HG02678 (cell line): ENCODE data around the gene FYB2.

Experiments
- ATAC-seq: cut with Tn5 transposase; IDR thresholded peaks from one replicate; pipeline ENCODE4 v1.9.1; 2021; ENCODE audit warnings: mild to moderate bottlenecking, moderate library complexity; ENCODE audit not compliant: unreplicated experiment

The FYB2 gene

DNA sequence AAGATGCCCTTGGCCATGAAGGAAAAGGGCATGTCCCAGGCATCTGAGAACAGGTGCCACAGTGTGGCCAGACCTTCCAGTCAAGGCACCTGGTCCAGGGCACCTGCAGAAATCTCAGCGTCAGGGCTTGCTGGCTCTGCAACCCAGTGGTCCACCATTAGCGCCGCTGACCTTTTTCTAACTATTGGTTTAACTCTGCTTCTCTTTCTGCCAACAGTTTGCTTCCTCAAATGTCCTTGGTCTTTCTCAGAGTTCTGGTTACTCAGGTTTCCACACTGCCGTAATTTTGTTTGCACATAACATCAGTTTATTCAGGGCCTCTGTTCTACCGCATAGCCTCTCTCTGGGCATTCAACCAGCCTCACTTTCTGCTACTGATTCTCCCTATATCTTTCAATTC, 16.5 kb upstream of the FYB2 start:
- ATAC-seq: no peak

DNA sequence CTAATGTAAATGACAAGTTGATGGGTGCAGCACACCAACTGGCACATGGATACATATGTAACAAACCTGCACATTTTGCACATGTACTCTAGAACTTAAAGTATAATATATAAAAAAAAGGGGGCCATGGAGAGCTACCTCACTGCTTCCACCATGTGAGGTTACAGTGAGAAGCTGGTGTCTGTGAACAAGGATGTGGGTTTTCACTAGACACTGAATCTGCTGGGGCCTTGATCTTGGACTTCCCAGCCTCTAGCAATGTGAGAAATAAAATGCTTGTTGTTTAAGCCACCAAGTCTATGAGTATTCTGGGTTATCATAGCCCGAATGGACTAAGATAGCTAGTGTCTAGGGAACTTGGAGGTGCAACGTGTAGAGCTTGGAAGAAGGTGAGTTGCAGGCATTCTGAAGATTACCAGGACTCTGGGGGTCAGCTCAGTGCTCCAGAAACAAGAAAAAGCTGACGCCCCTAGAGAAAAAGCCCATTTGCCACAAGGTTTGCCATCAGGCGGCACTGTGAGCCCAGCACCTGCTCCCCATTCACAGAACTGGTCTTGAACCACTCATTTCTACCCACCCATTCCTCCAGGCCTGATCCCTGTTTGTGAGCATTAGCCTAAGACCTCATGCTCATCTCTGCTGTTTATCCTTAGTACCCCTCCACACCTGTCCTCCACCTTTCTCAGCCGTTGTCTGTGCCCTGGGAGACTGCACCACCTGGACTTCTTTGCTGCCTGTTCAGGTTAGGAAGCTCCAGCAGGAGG, 15.1 kb upstream of the FYB2 start:
- ATAC-seq: no peak

DNA sequence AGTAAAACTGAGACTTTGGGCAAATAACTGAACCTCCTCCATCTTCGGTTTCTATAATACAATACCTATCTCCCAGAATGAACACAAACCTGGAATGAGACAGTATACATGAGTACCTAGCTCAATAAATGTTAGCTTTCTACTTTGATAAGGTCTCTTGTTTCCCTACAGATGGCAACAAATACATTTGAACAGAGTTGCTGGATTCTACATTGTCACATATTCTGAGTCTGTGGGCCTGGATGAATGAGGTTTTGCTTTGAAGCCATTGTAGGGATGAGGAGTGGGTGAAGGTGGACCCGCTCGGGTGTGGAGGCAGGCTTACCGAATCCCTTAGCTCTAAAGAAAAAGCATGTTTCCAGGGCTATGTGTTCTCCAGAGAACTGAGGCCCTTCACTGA, 13.9 kb upstream of the FYB2 start:
- ATAC-seq: no peak

DNA sequence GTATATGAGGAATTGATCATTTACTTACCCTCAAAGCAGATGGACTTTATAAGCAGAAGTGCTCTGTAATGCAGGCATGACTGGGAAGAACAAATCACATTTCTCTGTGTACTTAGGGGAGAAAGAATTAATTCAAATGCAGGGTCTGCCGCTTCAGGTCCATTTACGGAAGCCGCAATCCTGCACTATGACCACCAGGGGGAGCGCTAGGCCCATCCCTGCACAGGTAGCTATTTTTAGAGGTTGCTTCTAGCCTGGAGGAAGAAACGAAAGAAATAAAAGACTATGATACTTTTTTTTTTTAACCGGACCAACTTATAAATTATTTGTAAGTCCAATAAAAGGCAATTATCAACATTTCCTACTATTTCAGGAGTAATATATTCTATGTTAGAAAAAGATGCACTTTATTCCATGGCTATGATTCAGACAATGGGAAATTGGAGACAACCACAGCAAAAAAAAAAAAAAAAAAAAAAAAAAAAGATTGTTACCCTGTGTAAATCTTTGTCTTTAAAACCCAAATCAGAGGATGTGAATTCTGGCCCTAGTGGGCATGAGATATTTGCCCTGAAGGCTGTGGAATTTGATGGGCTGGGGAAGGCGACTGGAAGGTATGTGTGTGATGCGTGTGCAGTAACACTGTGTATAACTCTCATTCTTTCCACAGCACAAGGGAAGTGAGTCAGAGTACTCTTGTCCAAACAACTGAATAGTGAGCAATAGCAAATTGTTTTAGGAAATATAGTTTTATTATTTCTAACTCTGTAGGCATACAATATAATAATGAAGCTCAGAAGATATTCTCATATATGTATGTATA, 12.9 kb upstream of the FYB2 start:
- peak; percentile 78 for ATAC-seq

DNA sequence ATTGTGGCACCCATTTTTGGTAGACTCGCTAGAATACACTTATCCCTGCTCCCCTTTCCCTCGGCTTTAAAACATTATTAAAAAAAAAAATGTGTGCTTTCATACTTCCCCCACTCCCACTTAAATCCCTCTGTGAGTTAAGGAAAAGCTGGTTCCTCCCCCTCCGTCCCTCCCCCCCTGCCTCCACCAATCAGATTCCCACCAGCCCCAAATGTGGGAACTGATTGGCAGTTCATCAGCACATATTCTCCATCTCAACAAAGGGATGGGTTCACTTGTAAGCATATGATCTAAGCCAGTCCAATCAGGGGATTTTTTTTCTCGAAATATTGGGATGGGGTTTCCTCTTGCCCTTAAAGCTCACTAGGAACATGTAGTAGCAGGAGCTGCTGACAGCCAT, 10.8 kb upstream of the FYB2 start:
- no peak for ATAC-seq

DNA sequence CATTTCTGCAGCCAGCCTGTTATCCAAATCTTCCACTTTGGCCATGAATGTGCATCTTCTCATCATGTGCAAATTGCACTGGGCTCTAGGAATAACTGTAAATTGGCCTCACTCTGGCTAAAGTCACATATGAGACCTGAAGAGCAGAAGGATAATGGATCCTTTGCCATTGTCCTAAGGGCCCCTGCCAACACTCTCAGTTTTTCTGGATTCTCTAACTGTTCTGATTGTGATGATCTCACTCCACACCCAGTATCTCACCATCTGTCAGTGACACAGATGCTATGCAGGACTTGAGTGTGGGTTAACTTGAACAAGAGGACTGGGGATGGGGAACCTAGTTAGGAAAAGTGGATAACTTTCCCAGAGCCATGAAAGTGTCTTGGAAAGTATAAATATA, 8.5 kb upstream of the FYB2 start:
- ATAC-seq: no peak

DNA sequence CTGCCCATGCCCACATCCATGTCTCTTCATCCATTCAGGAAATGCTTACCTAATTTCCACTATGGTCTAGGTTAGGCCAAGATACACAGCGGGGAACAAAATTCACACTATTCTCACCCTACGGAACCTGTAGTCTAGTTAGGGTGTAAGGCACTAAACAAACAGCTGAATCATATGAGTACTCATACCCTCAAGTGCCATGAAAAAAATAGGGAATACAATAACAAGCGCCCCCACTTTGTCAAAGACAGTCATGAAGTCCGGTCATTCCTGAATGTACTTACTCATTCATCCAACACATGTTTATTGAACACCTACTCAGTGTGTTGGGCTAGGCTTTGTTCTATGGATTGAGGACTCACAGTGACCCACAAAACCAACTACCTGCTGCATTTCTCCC, 6.2 kb upstream of the FYB2 start:
- no peak for ATAC-seq

DNA sequence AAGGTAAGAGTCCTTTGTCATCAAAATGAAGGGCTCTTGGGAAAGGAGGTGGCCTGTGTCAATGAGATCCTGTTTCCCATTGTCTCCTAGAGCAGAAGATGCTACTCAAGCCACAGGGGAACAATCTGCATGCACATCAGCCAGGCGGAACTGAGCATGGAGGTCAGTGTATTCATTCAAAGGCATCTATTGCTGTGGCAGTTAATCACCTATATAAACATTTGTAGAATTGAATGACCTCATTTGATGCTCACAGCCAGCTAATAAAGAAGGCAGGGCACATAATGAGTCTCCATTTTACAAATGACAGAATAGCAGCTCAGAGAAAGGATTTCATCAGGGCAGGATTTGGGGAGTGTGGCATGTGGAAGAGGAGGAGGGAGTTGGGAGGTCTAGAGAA, 5.7 kb upstream of the FYB2 start:
- ATAC-seq: no peak

DNA sequence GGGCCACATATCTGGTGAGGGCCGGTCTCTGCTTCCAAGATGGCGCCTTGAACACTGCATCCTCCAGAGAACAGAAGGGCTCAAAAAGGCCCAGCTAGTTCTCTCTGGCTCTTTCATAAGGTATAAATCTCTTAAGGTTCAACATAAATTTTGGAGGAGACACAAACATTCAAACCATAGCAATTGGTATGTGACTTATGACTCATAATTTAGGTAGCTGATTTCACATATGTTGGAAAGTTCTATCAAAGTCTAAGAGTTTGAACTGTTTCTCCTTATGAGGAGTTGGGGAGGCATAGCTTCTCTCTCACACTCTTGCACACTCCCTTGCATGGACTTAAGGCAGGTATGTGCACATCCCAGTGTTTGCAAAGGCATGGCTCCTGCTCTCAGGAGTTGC, 5.1 kb upstream of the FYB2 start:
- no peak for ATAC-seq

DNA sequence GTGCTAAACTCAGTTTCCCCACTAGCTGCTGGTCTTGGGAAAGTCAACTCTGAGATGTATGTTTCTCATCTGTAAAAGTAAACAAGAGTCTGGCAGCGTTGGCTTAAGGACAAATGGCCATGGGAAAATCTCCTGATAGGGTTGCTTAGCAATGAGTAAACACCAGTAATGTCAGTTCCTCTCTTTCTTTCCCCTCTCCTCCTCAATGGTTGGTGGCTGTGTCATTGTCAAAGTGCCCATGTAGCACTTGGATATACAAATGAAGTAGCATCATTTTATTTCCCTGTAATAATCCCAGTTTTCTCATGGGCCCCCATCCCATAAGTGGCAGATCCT, 2.2 kb upstream of the FYB2 start:
- no peak for ATAC-seq

DNA sequence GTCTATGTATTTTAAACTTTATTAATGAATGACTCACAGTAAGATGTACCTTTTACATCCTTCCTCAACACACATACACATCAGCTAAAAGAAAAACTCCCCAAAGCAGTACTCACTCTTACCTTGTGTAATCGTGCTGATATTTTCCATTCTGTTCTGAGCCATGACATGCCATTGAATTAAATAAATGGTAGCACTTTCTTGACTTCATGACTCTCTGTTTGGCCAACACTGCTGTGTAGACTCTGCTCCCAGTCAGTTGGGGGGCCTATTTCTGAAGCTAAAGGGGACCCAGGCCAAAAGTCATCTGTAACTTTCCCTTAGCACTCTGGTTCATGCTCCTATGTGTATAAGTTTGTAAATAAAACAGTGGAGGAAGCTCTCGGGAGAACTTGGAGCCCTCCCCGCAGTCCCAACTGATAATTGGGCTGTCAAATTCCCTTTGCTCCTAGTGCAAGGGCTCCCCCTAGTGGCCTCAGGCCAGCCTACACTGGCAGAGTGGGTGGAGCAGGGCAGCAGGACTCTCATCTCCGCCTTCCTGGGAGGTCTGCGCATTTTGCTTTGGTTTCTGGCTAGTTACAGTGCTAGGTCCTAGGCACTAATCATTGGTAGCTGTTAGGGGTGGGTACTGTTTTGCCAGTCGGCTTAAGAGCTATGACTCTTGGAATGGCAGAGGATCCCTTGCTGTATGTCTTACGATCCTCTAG, 1.7 kb upstream of the FYB2 start:
- ATAC-seq: peak; percentile 76

DNA sequence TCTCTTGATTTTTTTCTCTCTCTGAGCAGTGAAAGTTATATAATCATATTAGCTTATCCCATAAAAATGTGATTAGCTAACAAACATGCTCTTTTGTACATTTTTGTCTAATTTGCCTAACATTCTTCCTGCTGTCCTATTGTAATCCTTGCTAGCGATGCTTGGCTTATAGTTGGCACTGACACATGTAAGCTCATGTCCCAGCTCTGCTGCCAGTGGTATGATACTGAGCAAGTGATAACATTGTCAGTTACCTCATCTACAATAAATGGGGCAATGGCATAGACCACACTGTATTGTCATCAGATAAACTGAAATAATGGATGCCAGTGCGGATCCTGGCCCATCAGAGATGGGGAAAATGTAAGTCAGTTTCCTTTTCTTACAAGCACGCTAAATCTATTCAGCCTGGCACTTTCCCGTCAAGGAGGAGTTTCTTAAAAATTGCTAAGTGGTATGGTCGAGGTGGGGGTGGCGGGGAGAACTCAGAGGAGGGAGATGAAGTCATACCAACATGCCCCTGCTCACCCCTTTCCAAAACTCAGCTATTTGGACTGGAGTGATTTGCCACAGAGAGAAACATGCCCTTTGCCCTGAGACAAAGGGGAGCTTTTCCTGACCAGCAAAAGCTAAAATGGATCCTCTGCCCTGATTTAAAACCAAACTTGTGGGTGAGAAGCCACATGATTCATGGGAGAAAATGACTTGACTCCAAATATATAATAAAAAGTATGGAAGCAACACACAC, 1.3 kb downstream of the FYB2 start:
- ATAC-seq: no peak

DNA sequence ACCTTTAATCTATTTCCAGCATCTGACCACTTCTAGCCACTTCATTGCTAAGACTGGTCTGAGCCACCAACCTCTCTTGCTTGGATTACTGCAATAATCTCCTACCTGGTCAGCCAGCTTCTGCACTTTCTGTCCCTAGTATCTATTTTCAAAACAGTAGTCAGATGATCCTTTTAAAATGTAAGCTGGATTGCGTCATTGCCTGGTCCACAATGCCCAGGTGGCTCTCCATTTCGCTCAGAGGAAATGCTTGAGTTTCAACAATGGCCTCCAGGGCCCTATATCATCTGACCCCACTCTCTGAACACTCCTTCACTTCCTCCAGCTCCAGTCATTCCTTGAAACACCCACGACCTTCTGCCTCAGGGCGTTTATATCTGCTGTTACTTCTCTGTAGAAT, 2.3 kb downstream of the FYB2 start:
- ATAC-seq: peak; percentile 64

DNA sequence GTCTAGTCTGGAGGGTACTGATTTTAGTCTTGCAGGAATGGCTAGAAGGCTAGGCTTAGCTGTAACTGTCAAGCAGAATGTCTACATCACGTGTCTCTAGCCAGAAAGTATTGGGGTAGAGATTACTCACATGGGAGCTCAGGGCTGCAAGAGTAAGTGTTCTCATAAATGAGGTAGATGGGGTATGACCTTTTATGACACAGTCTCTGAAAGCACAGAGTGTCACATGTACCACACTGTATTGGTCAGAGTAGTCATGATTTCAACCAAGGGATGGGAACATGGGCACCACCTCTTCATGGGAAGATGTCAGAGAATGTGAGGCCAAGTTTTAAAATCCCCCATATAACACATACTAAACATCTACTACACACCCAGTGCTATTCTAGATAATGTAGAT, 2.9 kb downstream of the FYB2 start:
- no peak for ATAC-seq

DNA sequence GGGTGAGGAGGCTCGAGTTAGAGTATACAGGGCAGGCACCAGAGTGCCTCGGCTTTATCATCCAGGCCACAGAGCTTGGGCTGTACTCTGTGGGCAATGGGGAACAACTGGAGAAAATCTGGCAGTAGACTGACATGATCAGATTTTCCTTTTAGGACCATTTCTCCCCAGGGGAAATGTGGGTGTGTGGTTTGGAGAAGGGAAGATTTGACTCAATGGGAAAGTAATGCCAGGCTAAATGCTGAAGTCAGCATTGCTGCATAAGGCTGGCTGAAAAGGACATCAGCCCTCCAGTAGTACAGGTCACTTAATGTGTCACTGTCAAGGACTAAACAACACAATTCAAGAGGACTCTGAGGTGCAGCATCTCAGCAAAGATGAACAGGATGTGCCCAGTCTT, 5.0 kb downstream of the FYB2 start:
- ATAC-seq: no peak

DNA sequence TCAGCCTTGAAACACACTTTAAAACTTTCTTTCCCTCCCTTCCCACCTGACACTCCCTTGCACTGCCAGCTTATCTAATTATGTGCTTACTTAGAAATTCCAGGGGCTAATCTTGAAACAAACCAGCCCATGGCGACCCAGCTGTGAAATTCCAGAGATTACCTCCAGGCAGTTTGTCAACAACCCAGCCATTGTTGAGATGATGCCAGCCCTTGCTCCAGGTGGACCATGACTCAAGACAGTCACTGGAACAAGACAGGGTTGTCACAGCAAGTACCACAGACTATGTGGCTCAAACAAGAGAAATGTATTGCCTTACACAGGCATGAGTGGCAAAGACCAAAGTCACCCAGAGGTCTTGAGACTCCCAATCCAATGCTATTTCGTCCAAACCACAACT, 7.9 kb downstream of the FYB2 start:
- no peak for ATAC-seq

DNA sequence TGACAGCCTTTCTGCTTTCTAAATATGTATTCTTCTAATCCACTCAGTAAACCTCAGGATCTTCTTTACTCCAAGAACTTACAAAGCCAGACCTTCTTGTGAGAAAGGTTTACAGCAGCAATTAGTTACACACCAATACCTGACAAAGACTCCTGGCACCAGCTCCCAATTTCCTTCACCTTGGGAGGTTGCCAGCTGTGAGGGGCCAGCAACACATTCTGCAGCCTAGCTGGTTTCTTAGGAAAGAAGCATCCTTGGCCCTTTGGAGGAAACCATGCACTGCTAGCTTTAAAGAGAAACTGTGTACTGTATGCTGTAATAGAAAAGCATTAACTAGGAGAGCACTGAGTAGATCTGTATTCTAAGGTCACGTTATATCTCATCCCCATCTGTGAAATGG, 10.8 kb downstream of the FYB2 start:
- no peak for ATAC-seq

DNA sequence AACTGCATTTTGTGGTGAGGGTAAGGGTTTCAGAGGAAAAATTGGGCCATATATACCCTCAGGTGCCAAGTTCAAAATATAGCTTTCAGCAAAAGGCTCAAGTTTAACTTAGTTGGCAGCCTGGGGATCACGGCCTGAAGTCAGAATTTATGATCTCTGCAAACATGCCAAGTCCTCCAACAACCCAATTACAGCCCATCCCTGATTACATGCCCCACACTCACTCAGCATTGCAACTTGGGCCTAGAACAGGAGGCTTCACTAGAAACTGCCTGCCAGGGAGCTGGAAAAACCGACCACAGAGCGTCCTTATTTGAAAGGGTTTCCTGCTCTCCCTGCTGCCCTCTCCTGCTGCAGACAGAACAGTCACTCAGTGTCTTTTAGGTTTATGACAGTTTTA, 12.4 kb downstream of the FYB2 start:
- ATAC-seq: no peak

DNA sequence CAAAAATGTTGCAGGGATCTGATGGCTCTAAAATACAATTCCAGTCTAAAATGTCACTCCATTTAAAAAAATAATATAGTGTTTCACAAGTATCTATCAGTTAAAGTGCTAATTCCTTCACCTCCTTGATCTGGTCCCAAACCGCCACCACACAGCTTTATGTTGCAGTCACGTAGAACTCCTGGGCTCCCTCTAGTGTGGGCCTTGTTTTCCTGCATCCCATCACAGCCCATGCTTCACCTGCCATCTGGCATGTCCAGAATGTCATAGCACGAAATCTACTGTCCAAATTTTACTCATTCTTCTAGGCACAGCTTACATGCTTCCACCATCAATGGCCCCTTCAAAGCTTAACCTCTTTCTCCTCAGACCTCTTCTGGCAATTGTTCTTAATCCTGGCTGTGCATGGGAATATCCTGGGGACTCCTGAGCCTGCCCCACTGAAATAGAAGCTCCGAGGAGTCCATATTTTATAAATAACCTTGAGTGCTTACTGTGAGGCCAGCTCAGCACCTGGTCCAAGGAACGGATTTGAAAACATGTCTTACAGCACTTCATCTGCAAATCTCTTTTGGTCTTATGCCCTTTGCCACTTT, 15.5 kb downstream of the FYB2 start:
- ATAC-seq: peak; percentile 62

DNA sequence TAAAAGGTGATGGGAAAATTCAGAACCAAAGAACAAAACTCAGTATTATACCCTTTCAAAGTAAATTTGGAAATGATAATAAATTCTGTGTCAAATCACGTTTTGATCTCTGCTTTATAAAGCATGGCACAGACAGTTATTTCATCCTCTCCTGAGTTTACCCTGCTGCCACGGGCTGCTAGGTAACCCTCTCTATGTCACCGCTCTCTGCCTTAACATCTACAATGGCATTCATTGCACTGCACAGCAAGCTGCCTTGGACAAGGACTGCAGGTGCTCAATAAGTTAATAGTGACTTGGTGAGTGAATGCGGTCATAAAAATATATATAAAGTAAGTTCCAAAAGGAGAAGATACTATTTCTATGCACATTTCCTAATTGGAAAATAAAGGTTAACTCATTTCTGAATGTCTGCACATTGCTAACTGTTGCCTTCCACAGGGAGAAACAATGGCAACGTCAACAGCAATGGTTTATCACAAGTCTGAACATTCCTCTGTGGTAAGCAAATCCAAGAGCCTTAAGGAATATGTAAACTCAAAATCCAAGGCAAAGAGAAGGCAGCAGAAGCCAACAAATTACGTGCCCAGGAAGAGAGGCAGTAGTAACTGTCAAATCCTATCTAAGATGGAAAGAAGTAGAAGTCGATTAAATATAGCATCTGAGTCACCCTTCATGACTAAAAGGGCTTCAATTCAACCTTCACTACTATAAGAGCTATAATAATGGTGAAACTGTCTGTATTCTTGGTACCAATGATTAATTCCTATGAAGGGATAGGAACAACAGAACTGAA, 19.4 kb downstream of the FYB2 start:
- no peak for ATAC-seq
